A673 (cell line): ENCODE measurements around the gene HOXD9. TPM values are rescaled to one million over a fixed set of nuclear protein-coding genes. Genes with fewer than 3 reads are reported as not detected.

Experiments
- BruUV-seq: library from RNA; stranded (reverse); fragments of 400-500 nt; replicated peaks from 2 replicates; lab custom pipeline; 2021; lab: Mats Ljungman, UMichigan
- CTCF ChIA-PET: fragments of 300-600 bp; sonication (Branson Sonifier 250); formaldehyde crosslinking; loops from one replicate; lab custom pipeline; 2022; ENCODE audit warnings: antibody characterized with exemption; lab: Charles Lee
- POLR2A ChIA-PET: fragments of 300-600 bp; sonication (Branson Sonifier 250); formaldehyde crosslinking; loops from one replicate; lab custom pipeline; 2022; ENCODE audit warnings: antibody characterized with exemption; ENCODE audit not compliant: low non-redundant PET; lab: Charles Lee
- DNase-seq: peaks from one replicate; pipeline ENCODE4 v3.0.0-alpha.2; 2015; ENCODE audit warnings: low spot score
- H3K27ac ChIP-seq: fragments of 200-600 bp; sonication (generic); 2 replicates; pipeline ENCODE4 v1.5.1; 2016; ENCODE audit warnings: mixed run types, low read depth, mild to moderate bottlenecking, mixed read lengths, antibody characterized with exemption, low read length; ENCODE audit not compliant: poor library complexity, severe bottlenecking
- H3K27me3 ChIP-seq: fragments of 200-600 bp; sonication (generic); replicated peaks from 2 replicates; pipeline ENCODE4 v1.6.1; 2017; ENCODE audit warnings: mixed run types, low read depth, mild to moderate bottlenecking, mixed read lengths, antibody characterized with exemption, low read length; ENCODE audit not compliant: insufficient read depth, poor library complexity
- H3K36me3 ChIP-seq: fragments of 200-600 bp; sonication (generic); 2 replicates; pipeline ENCODE4 v1.6.1; 2016; ENCODE audit warnings: mixed run types, mild to moderate bottlenecking, mixed read lengths, antibody characterized with exemption, low read length; ENCODE audit not compliant: insufficient read depth, poor library complexity, severe bottlenecking
- H3K4me1 ChIP-seq: fragments of 200-600 bp; sonication (generic); 2 replicates; pipeline ENCODE4 v1.6.1; 2017; ENCODE audit warnings: mixed run types, mild to moderate bottlenecking, mixed read lengths, antibody characterized with exemption, low read length; ENCODE audit not compliant: insufficient read depth, poor library complexity, severe bottlenecking
- H3K4me3 ChIP-seq: fragments of 200-600 bp; sonication (generic); 2 replicates; pipeline ENCODE4 v1.5.1; 2016; ENCODE audit warnings: low read depth, mixed run types, mild to moderate bottlenecking, mixed read lengths, low read length; ENCODE audit not compliant: poor library complexity, severe bottlenecking
- H3K9me3 ChIP-seq: fragments of 200-600 bp; sonication (generic); 2 replicates; pipeline ENCODE4 v1.6.1; 2016; ENCODE audit warnings: mixed run types, low read depth, mild to moderate bottlenecking, mixed read lengths, antibody characterized with exemption, low read length; ENCODE audit not compliant: poor library complexity, severe bottlenecking
- EZH2 ChIP-seq: fragments of 200-600 bp; sonication (generic); IDR thresholded peaks from 2 replicates; pipeline ENCODE4 v1.6.1; 2017; ENCODE audit warnings: borderline replicate concordance, low read depth, mild to moderate bottlenecking, mixed read lengths, antibody characterized with exemption, low read length; ENCODE audit not compliant: poor library complexity, severe bottlenecking
- intact Hi-C: fragments of 100-400 bp; cut with micrococcal nuclease; formaldehyde crosslinking; loops from one replicate; pipeline ENCODE4 v1.10.0; 2022; ENCODE audit not compliant: unreplicated experiment
- total RNA-seq: library from RNA; stranded (reverse); gene quantifications from 2 replicates; pipeline ENCODE4 v1.2.3, GENCODE V29; 2021
- TF ChIP-seq, protein P1 (sequence below): fragments of 300-800, 200-600 bp; sonication (generic); conservative IDR thresholded peaks from 2 replicates; pipeline ENCODE4 v1.5.1; 2017; ENCODE audit warnings: low read depth, mild to moderate bottlenecking, antibody characterized with exemption, low read length, moderate library complexity, mixed read lengths

The HOXD9 gene
- total RNA-seq, 1 experiment from 2014 or later: 63.0 TPM

DNA sequence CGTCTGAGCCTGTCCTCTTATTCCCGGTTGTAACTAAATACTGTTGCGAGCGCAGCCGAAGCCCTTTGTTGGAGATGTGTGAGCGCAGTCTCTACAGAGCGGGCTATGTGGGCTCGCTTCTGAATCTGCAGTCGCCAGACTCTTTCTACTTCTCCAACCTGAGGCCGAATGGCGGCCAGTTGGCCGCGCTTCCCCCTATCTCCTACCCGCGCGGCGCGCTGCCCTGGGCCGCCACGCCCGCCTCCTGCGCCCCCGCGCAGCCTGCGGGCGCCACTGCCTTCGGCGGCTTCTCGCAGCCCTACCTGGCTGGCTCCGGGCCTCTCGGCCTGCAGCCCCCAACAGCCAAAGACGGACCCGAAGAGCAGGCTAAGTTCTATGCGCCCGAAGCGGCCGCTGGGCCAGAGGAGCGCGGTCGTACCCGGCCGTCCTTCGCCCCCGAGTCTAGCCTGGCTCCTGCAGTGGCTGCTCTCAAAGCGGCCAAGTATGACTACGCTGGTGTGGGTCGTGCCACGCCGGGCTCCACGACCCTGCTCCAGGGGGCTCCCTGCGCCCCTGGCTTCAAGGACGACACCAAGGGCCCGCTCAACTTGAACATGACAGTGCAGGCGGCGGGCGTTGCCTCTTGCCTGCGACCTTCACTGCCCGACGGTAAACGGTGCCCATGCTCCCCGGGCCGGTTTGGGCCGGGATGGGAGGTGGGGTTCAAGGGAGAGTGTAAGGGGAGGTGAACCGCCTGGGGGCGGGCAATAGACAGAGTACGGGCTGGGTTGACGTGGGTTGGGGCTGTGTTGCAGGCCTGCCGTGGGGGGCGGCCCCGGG is 22.6 kb upstream of the HOXD9 start, which contains the start of gene HOXD12:
Gene HOXD12 (plus strand): TSS at position 68 of the 819 bp plus-strand sequence. CDS start 7 bp downstream, at position 75.
- POLR2A ChIA-PET: no interaction called here
- intact Hi-C loops: loop anchor here (5.0 to 10.0 kb wide), 3 partner anchors 1068 to 1398 kb away; partner anchors contain the start of gene CHN1
- H3K27ac ChIP-seq: no peak within 1 kb of the TSS
- TF ChIP-seq EZH2: no peak
- TF ChIP-seq, protein P1, sequence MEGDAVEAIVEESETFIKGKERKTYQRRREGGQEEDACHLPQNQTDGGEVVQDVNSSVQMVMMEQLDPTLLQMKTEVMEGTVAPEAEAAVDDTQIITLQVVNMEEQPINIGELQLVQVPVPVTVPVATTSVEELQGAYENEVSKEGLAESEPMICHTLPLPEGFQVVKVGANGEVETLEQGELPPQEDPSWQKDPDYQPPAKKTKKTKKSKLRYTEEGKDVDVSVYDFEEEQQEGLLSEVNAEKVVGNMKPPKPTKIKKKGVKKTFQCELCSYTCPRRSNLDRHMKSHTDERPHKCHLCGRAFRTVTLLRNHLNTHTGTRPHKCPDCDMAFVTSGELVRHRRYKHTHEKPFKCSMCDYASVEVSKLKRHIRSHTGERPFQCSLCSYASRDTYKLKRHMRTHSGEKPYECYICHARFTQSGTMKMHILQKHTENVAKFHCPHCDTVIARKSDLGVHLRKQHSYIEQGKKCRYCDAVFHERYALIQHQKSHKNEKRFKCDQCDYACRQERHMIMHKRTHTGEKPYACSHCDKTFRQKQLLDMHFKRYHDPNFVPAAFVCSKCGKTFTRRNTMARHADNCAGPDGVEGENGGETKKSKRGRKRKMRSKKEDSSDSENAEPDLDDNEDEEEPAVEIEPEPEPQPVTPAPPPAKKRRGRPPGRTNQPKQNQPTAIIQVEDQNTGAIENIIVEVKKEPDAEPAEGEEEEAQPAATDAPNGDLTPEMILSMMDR: no peak
- CTCF ChIA-PET: no interaction called here
- H3K36me3 ChIP-seq: peaks cover 1% of the 10 kb centered on the region
- H3K9me3 ChIP-seq: no peaks in the 10 kb centered on the region
- DNase-seq: no peak
- no TSS peak for BruUV-seq
- no peaks in the 10 kb centered on the region for H3K27me3 ChIP-seq
- peaks cover 49% of the 10 kb centered on the region for H3K4me1 ChIP-seq
- H3K4me3 ChIP-seq: no peak within 1 kb of the TSS

DNA sequence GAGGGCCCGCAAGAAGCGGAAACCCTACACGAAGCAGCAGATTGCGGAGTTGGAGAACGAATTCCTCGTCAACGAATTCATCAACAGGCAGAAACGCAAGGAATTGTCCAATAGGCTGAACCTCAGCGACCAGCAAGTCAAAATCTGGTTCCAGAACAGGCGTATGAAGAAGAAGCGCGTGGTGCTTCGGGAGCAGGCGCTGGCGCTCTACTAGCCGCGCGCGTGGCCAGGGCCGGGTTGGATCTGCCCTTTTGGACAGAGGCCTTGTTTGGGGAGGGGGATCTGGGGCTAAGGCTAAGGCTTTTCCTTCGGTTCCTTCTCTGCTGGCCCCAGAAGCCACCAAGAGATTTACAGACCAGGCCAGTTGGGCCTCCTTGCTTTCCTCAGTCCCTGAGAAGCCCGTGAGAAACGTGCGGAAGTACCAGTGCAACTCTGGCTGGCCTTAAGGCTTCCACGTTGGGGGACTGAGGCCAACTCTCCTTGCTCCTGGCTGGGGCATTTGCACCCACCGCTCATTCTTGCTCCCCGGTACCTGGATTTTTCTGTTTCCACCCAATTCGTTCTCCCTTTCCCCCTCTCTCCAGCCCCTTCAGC is 21.9 kb upstream of the HOXD9 start:
- intact Hi-C loops: no loop called here
- DNase-seq: no peak
- no peaks in the 10 kb centered on the region for H3K36me3 ChIP-seq
- peaks cover 42% of the 10 kb centered on the region for H3K4me1 ChIP-seq
- no peaks in the 10 kb centered on the region for H3K27me3 ChIP-seq
- no peak overlapping the region for H3K4me3 ChIP-seq
- BruUV-seq: no TSS peak
- CTCF ChIA-PET: no interaction called here
- no peak for TF ChIP-seq EZH2
- TF ChIP-seq, protein P1: no peak
- POLR2A ChIA-PET: no interaction called here
- no peak overlapping the region for H3K27ac ChIP-seq
- H3K9me3 ChIP-seq: no peaks in the 10 kb centered on the region

DNA sequence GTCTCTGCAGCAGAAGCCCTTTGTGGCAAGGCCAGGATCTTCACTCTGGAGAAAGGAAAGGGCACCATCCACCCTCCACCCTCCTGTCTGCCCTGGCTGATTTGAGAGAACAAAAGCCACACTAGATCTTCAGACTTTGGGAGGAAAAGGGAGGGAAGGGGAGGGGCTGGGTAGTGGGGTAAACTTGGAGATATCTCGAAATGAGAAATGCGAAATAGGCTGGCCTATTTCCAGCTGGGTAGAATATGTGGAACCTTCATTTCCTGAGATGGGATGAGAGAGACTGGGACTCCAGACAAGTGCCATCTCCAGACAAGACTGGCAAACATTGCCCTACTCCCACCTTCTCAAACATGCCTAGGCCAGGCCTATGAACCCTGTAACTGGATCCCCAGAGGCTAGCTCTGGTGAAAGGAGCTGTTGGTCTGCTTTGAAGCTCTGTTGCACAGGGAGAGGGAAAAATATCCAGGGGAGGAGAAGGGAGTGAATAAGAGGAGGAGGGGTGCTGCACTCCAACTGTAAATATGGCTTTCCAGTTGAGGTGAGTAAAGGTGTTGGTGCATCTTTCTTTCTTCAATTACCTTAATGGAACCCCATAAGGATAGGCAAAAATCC is 21.2 kb upstream of the HOXD9 start:
- intact Hi-C loops: no loop called here
- Histone ChIP-seq H3K9me3 (no peaks in the 10 kb centered on the region), H3K36me3 (no peaks in the 10 kb centered on the region), H3K4me1 (peaks cover 35% of the 10 kb centered on the region), H3K27ac (peak overlapping the region; percentile 32), H3K27me3 (no peaks in the 10 kb centered on the region), H3K4me3 (no peak overlapping the region)
- ChIA-PET POLR2A (interaction anchor here (0.6 kb wide), 1 partner anchor 489 kb away, joined by 23 read pairs; no protein-coding TSS in a partner anchor), CTCF (no interaction called here)
- DNase-seq: peak; percentile 55
- no peak for TF ChIP-seq EZH2
- TF ChIP-seq, protein P1: no peak
- no TSS peak for BruUV-seq
